Activated CD8-positive, alpha-beta memory T cell treated with anti-CD3 and anti-CD28 coated beads for 48 hours (primary cell): ENCODE results near the gene FAM240A.
A peak's percentile ranks its signal among the peaks of the same experiment; 100 is the strongest.

ENCODE experiments used
- DNase-seq, 3 experiments: peaks; one replicate each; pipeline ENCODE4 v3.0.0-alpha.2; 2020; ENCODE audit warnings: low read depth in 2 of 3, low spot score in 2 of 3

Gene FAM240A

GRCh38 chr3:46624975-46625490 lies 12.7 kb downstream of the FAM240A start:
- DNase-seq, result no peak

DNA sequence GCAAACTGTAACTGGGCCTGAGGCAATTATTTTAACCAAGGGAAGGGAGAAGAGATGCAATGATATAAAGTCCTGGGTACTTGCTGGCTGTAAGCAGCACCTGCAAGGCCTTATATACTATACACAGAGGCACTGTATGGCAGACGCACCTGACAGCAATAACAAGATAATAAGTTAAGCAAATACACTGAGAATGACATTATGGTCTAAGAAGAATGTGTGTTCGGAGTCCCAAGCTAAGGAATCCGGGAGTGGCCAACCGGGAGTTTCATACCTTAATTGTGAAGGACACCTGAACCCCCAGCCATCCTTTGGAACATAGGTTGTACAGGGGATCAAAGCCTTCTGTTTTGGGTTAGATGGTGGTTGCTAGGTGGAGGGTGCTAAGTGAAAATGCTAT lies 13.7 kb downstream of the FAM240A start:
- DNase-seq, result no peak

DNA sequence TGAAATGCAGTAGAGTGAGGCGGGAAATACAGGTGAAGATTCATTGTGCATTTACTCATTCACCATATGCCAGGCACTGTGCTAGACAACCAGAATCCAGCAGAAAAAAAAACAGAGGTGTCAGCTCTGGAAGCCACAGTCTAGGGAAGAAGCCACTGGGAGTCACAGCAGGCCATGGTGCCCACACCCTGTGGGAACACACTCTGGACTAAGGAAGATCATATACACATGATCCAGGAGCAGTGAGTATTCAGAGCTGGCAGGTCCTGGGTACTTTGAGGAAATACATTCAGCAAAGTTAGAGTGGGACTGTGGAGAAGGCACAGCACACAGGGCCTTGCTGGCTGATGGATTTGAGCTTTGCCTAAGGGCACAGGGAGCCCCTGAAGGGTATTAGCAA lies 14.8 kb downstream of the FAM240A start:
- no peak for DNase-seq

GRCh38 chr3:46628901-46629369 lies 16.6 kb downstream of the FAM240A start:
- no peak for DNase-seq

- peak; percentile 39 to 52 (median 48) for DNase-seq
Measured at GRCh38 chr3:46629551-46630517, 17.5 kb downstream of the FAM240A start.

DNA sequence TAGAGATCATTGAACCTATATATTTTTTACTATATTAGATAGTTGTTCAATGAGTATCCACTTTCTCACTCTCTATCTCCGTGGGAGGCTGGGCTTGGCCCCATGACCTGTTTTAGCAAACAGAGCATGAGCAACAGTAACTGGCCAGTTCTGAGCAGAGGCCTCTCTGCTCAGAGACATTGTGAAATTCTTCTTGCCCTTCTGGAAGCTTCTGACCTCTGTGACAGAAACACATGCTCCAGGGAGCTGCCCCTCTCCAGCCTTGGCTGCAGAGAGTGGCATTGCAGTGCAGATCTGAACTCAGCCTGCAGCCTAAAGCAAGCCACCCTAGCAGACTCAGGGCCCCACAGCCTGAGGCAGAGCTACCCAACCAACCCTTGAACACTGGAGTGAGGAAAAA lies 20.5 kb downstream of the FAM240A start:
- no peak for DNase-seq

- no peak for DNase-seq
Measured at GRCh38 chr3:46634856-46635255, 22.5 kb downstream of the FAM240A start.

- no peak for DNase-seq
Measured at GRCh38 chr3:46639221-46639620, 26.9 kb downstream of the FAM240A start.

GRCh38 chr3:46640927-46641326 lies 28.6 kb downstream of the FAM240A start:
- no peak for DNase-seq

GRCh38 chr3:46642971-46643370 lies 30.6 kb downstream of the FAM240A start:
- DNase-seq, result no peak

DNA sequence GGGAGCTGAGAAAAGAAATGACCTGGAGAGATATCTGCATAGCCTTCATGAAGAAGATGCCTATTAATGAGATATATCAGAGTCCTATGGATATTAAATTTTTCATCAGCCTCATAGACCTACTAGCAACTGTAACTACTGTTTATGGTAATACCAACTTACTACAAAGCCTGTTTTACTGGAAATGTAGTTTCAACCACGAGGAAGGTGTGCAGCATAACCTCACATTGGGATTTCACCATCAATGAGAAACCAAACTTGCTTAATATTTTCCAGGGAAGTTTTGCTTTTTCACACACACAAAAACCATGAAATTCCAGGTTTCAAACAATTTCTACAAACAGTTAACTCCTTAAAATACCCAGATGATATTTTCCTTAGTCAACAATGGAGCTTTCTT lies 31.4 kb downstream of the FAM240A start:
- no peak for DNase-seq

DNA sequence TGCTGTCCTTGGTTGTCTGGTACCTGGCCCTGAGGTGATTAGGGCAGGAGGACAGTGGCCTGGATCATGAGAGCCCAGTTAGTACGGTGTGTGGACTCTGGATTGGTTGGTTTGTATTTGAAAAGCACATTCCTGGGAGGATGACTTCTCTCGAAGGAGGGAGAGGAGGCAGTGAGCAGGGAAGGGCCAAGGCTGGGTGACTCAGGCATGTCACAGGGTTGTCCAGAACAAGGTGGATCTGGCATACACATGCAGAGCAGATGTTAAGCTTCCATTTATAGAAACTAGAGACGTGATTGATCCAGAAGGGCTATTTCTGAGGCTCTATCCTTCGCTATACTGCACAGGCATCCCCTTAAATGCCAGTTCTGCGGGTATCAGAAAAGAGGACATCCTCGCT lies 34.4 kb downstream of the FAM240A start:
- DNase-seq, result no peak

GRCh38 chr3:46648096-46648495 lies 35.8 kb downstream of the FAM240A start:
- no peak for DNase-seq

DNA sequence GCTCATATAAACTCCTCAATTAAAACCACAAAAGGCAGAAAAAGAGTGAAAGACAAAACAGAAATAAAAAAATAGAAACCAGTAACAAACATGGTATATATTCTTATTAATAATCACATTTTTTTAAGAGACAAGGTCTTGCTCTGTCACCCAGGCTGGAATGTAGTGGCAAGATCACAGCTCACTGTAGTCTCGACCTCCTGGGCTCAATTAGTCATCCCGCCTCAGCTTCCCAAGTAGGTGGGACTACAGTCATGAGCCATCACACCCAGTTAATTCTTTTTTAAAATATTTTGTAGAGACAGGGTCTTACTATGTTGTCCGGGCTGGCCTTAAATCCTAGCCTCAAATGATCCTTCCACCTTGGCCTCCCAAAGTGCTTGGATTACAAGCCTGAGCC lies 37.1 kb downstream of the FAM240A start:
- no peak for DNase-seq

DNA sequence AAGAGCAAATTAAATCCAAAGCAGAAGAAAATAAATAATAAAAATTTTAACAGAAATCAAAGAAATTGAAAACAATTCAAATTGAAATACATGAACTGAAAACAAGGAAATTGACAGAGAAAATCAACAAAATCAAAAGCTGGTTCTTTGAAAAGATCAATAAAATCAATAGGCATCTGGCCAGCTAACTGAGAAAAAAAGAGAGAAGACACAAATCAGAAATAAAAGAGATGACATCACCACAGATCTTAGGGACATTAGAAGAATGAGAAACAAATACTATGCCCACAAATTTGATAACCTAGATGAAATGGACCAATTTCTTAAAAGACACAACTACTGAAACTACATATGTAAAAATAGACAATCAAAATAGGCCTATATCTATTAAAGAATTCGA lies 38.8 kb downstream of the FAM240A start:
- no peak for DNase-seq

- DNase-seq, result no peak
Measured at GRCh38 chr3:46655271-46655670, 42.9 kb downstream of the FAM240A start.

GRCh38 chr3:46656778-46657556 lies 44.6 kb downstream of the FAM240A start:
- no peak for DNase-seq

DNA sequence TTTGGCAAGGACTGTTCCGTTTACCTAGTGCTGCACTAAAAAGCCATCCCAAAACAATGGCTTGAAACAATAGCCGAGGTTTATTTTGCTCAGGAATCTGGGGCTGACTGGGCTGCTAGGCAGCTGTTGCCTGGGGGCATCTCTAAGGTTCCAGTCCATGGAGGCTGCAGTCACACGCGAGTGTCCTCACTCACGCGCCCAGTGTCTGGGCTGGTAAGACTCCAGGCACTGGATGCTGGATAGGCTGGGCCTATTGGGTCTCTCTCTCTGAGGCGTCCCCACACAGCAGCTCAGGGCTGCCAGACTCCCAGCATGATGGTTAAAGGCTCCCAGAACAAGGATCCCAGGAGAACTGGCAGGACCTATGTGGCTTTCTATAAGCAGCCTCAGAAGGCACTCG lies 47.0 kb downstream of the FAM240A start:
- DNase-seq, result no peak

- no peak for DNase-seq
Measured at GRCh38 chr3:46660003-46660402, 47.7 kb downstream of the FAM240A start.

GRCh38 chr3:46660543-46661523 lies 48.5 kb downstream of the FAM240A start:
- DNase-seq, result no peak
